Mesenchymal stem cell (in vitro differentiated cells and primary cell): ENCODE measurements around the gene CBARP.

ENCODE experiments used
- DNase-seq: peaks from one replicate; pipeline ENCODE4 v3.0.0-alpha.2; 2013
- H2AFZ ChIP-seq: one replicate; pipeline ENCODE4 v1.6.1; 2013; ENCODE audit warnings: low read depth, mild to moderate bottlenecking, control low read depth, inconsistent platforms, low read length, moderate library complexity
- H2AK5ac ChIP-seq: 2 replicates; pipeline ENCODE4 v1.6.1; 2013; ENCODE audit warnings: low read length, moderate library complexity, mild to moderate bottlenecking, inconsistent platforms; ENCODE audit not compliant: severe bottlenecking
- H2BK120ac ChIP-seq: one replicate; pipeline ENCODE4 v1.6.1; 2013; ENCODE audit warnings: low read depth, mild to moderate bottlenecking, inconsistent platforms, low read length, moderate library complexity
- H2BK12ac ChIP-seq, 2 experiments: one replicate each; pipeline ENCODE4 v1.6.1; 2013; ENCODE audit warnings: inconsistent platforms in 2 of 2, low read length in 2 of 2, mild to moderate bottlenecking in 2 of 2, moderate library complexity in 2 of 2, control low read depth in 1 of 2
- H2BK15ac ChIP-seq: one replicate; pipeline ENCODE4 v1.6.1; 2013; ENCODE audit warnings: mild to moderate bottlenecking, low read depth, inconsistent platforms; ENCODE audit not compliant: poor library complexity, severe bottlenecking
- H2BK5ac ChIP-seq: 2 replicates; pipeline ENCODE4 v1.6.1; 2013; ENCODE audit warnings: low read depth, mild to moderate bottlenecking, low read length, control low read depth, inconsistent platforms; ENCODE audit not compliant: poor library complexity, severe bottlenecking
- H3K14ac ChIP-seq, 2 experiments: one replicate each; pipeline ENCODE4 v1.6.1; 2013; ENCODE audit warnings: inconsistent platforms in 2 of 2, low read length in 2 of 2, control low read depth in 1 of 2, mild to moderate bottlenecking in 1 of 2, moderate library complexity in 1 of 2
- H3K18ac ChIP-seq, 2 experiments: one replicate each; pipeline ENCODE4 v1.6.1; 2013; ENCODE audit warnings: inconsistent platforms in 2 of 2, low read length in 2 of 2, control low read depth in 1 of 2, low read depth in 1 of 2, mild to moderate bottlenecking in 1 of 2
- H3K23ac ChIP-seq, 2 experiments: one replicate each; pipeline ENCODE4 v1.6.1; 2013; ENCODE audit warnings: inconsistent platforms in 2 of 2, low read length in 2 of 2, mild to moderate bottlenecking in 2 of 2, moderate library complexity in 2 of 2, control low read depth in 1 of 2
- H3K27ac ChIP-seq: 2 replicates; pipeline ENCODE4 v1.5.1; 2013; ENCODE audit warnings: mild to moderate bottlenecking, moderate library complexity, low read length, control low read depth, inconsistent platforms; ENCODE audit not compliant: poor library complexity, severe bottlenecking
- H3K27me3 ChIP-seq, 2 experiments: 2 replicates each; pipeline versions ENCODE4 v1.6.1 to v1.7.0; 2013; ENCODE audit warnings: low read length in 2 of 2, mild to moderate bottlenecking in 2 of 2, moderate library complexity in 2 of 2, control low read depth in 1 of 2, inconsistent platforms in 1 of 2; ENCODE audit not compliant: control insufficient read depth in 1 of 2, insufficient read depth in 1 of 2
- H3K36me3 ChIP-seq, 2 experiments: 2 replicates each; pipeline versions ENCODE4 v1.6.1 to v1.7.0; 2013; ENCODE audit warnings: low read length in 2 of 2, control low read depth in 1 of 2, inconsistent platforms in 1 of 2, low read depth in 1 of 2, mild to moderate bottlenecking in 1 of 2; ENCODE audit not compliant: insufficient read depth in 2 of 2, control insufficient read depth in 1 of 2
- H3K4ac ChIP-seq, 2 experiments: one replicate each; pipeline ENCODE4 v1.6.1; 2013; ENCODE audit warnings: inconsistent platforms in 2 of 2, low read length in 2 of 2, mild to moderate bottlenecking in 2 of 2, moderate library complexity in 2 of 2, control low read depth in 1 of 2, low read depth in 1 of 2
- H3K4me1 ChIP-seq: 2 replicates; pipeline ENCODE4 v1.6.1; 2013; ENCODE audit warnings: low read depth, low read length, control low read depth; ENCODE audit not compliant: control insufficient read depth, insufficient read depth
- H3K4me2 ChIP-seq: 2 replicates; pipeline ENCODE4 v1.6.1; 2013; ENCODE audit warnings: low read length, mild to moderate bottlenecking, inconsistent platforms; ENCODE audit not compliant: poor library complexity, severe bottlenecking
- H3K4me3 ChIP-seq, 2 experiments: 2 replicates each; pipeline versions ENCODE4 v1.5.1 to v1.7.0; 2013; ENCODE audit warnings: low read length in 2 of 2, mild to moderate bottlenecking in 2 of 2, control low read depth in 1 of 2, low read depth in 1 of 2; ENCODE audit not compliant: insufficient read depth in 1 of 2
- H3K79me1 ChIP-seq: replicated peaks from 2 replicates; pipeline ENCODE4 v1.6.1; 2013; ENCODE audit warnings: mild to moderate bottlenecking, control low read depth, low read length, inconsistent platforms; ENCODE audit not compliant: poor library complexity, severe bottlenecking
- H3K9ac ChIP-seq: 2 replicates; pipeline ENCODE4 v1.7.0; 2013; ENCODE audit warnings: mild to moderate bottlenecking, low read length, moderate library complexity
- H3K9me3 ChIP-seq: 2 replicates; pipeline ENCODE4 v1.7.0; 2013; ENCODE audit warnings: mild to moderate bottlenecking, low read length; ENCODE audit not compliant: control insufficient read depth
- H4K8ac ChIP-seq: one replicate; pipeline ENCODE4 v1.6.1; 2013; ENCODE audit warnings: inconsistent platforms, mild to moderate bottlenecking, low read length, moderate library complexity
- H4K91ac ChIP-seq: one replicate; pipeline ENCODE4 v1.6.1; 2013; ENCODE audit warnings: mild to moderate bottlenecking, low read length, inconsistent platforms
- WGBS: methylation state at CpG from one replicate; pipeline ENCODE4 v1.1.7; 2013; ENCODE audit warnings: mixed read lengths; 5-methylcytosine and 5-hydroxymethylcytosine counted together

Gene CBARP

GRCh38 chr19:1252821-1253513 lies 15.2 kb upstream of the CBARP start:
- Histone ChIP-seq H3K9ac (peak overlapping the region; percentile 96), H3K4me2 (peak overlapping the region; percentile 85), H3K4me1 (peaks cover 45% of the 10 kb centered on the region), H3K4me3 (peak overlapping the region; percentile 84 to 92), H3K27me3 (no peaks in the 10 kb centered on the region), H2BK15ac (peak overlapping the region; percentile 99), H4K8ac (peak overlapping the region; percentile 98), H2AK5ac (peak overlapping the region; percentile 86), H2BK5ac (peak overlapping the region; percentile 98), H2BK120ac (peak overlapping the region; percentile 99), H3K14ac (peak overlapping the region; percentile 89 to 92), H4K91ac (peak overlapping the region; percentile 100), H3K9me3 (no peaks in the 10 kb centered on the region), H3K36me3 (peaks cover 45 to 77% of the 10 kb centered on the region in 2 experiments), H3K4ac (peak overlapping the region; percentile 85 to 99), H3K18ac (peak overlapping the region; percentile 98 to 99), H2AFZ (no peak overlapping the region), H3K23ac (no peak overlapping the region), H2BK12ac (peak overlapping the region; percentile 38 to 66), H3K79me1 (no peaks in the 10 kb centered on the region), H3K27ac (peak overlapping the region; percentile 99)
- peak; percentile 98 for DNase-seq
- WGBS = 0% methylated on average over 15 of the region's 26 CpGs

DNA sequence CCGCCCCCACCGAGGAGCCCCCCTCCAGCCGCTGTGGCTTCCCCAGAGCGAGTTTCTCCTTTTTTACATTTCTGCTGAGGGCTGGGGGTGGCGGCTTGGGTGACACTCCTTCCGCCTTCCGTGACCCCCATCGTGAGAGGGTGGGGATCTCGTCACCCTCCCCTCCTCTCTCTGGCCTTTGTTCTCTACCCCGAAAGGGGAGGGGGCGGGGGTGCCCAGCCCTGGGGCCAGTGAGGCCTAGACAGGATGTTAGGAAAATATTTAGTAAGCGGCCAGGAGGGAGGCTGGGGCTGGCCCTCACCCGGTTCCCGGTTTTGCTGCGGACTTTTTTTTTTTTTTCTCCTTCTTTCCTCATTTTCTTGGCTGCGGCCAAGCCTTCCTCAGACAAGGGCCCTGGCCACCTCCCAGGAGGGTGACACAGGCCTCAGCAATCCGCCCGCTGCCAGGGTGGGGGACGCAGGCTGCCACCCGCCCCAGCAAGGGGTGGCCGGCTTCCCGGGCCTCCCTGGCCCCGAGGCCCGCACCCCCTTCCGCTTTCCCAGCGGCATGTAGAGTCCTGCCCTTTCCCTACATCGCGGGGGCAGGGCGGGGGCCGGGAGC lies 14.5 kb upstream of the CBARP start:
- peak overlapping the region; percentile 85 for H3K4me2 ChIP-seq

DNA sequence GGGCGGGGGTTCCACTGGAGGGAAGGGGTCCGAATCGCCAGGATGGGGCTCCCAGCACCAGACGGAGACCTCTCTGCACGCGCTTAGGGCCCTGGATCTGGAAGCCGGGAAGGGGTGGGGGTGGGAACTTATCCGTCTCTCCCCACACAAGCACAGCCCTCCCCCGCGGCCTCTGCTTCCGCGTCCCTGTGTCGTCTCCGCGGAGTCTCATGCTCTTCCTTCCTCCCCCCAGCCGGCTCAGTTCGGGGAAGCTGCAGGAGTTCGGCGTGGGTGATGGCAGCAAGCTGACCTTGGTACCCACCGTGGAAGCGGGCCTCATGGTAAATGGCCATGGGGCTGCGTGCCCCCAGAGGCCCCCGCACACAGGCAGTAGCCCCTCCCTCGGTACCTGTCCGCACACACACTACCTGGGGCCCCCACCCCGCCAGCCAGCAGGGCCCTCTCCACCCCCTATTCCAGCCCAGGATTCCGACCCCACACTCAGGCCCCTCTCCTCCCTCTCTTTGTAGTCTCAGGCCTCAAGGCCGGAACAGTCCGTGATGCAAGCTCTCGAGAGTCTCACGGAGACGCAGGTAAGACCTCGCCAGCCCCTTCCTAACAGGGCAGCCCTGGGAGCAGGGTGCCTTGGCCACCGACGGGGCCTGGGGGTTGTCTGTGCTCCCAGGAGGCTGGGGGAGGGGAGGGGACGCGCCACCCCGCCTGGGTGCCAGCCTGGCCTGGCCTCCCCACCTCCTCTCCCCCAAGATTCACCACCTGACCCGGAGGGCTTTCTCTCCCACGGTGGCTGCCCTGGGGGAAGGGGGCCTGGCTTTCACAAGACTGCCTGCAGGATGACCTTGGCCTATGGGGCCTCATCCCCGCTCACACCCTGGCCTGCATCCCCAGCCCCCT lies 13.8 kb upstream of the CBARP start:
- Histone ChIP-seq H2BK15ac (peak overlapping the region; percentile 90), H4K8ac (peak overlapping the region; percentile 97), H2BK120ac (peak overlapping the region; percentile 99), H3K4me1 (peaks cover 39% of the 10 kb centered on the region), H3K14ac (peak overlapping the region; percentile 76 to 93), H3K9ac (peak overlapping the region; percentile 96), H2BK12ac (peak overlapping the region; percentile 37 to 91), H3K4me3 (peak overlapping the region; percentile 84 to 92), H2AFZ (no peak overlapping the region), H3K9me3 (no peaks in the 10 kb centered on the region), H3K4ac (peak overlapping the region; percentile 93 to 96), H2AK5ac (peak overlapping the region; percentile 43), H3K23ac (peak overlapping the region; percentile 11 to 64), H3K36me3 (peaks cover 31 to 63% of the 10 kb centered on the region in 2 experiments), H3K27ac (peak overlapping the region; percentile 99), H4K91ac (peak overlapping the region; percentile 96), H3K18ac (peak overlapping the region; percentile 90 to 99), H3K27me3 (no peaks in the 10 kb centered on the region), H3K4me2 (peak overlapping the region; percentile 85), H3K79me1 (peaks cover 6% of the 10 kb centered on the region), H2BK5ac (peak overlapping the region; percentile 78)
- under 1% methylated on average over 24 of the region's 41 CpGs for WGBS
- peak; percentile 81 for DNase-seq

More for the DNA sequence above, 14.5 kb upstream of the CBARP start:
- Histone ChIP-seq H2BK12ac (peak overlapping the region in 1 of 2 experiments; percentile 73), H3K4ac (peak overlapping the region; percentile 85 to 99), H3K4me3 (peak overlapping the region; percentile 84 to 92), H2AFZ (no peak overlapping the region), H3K27me3 (no peaks in the 10 kb centered on the region), H4K91ac (peak overlapping the region; percentile 100), H3K4me1 (peaks cover 45% of the 10 kb centered on the region), H2AK5ac (peak overlapping the region; percentile 94), H3K27ac (peak overlapping the region; percentile 99), H3K18ac (peak overlapping the region; percentile 98 to 99), H3K9ac (peak overlapping the region; percentile 96), H2BK5ac (peak overlapping the region; percentile 97), H2BK15ac (peak overlapping the region; percentile 99), H3K23ac (peak overlapping the region in 1 of 2 experiments; percentile 47), H4K8ac (peak overlapping the region; percentile 98), H3K79me1 (peaks cover 6% of the 10 kb centered on the region), H3K36me3 (peaks cover 39 to 71% of the 10 kb centered on the region in 2 experiments), H3K14ac (peak overlapping the region; percentile 89 to 92), H2BK120ac (peak overlapping the region; percentile 99), H3K9me3 (no peaks in the 10 kb centered on the region)
- DNase-seq = peak; percentile 88
- 0% methylated on average over 21 of the region's 30 CpGs for WGBS
